ENCODE results near the gene RNH1.

DNA sequence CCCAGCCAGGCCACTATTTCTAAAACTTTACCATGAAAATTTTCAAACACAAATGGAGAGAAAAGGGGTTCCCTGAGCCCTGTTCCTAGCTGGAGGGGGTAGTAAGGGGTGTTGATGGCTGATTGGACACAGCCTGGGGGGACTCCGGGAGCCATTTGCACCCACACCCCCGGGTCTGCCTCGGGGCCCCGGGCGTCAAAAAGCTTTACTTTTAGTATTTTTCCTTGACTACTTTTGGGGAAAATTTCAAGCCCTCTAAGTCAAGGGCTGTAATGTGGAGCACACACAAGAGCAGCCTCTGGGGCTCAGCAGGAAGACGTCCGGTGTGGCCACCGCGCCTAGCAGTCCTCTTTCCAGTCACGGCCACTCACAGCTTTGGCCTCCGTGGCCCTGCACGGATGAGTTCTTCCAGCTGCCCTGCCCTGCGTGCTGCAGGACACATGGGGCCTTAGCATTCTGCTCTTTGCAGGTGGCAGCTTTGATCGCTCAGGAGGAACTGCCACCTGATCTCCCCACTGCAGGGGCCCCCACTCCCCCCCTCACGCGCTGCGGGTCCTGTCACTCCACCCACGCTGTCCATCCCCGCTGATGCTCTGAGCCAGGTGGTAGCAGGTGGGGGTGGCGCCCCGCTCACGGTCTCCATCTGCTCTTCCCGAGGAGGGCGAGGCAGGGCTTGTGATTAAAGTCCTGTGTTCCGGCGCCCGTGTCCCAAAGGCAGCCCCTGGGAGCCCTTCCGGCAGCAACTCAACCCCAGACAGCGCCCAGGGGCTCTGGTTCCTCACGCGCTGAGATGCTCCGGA is 14.4 kb downstream of the RNH1 start:
- TF ChIP-seq, protein P1, sequence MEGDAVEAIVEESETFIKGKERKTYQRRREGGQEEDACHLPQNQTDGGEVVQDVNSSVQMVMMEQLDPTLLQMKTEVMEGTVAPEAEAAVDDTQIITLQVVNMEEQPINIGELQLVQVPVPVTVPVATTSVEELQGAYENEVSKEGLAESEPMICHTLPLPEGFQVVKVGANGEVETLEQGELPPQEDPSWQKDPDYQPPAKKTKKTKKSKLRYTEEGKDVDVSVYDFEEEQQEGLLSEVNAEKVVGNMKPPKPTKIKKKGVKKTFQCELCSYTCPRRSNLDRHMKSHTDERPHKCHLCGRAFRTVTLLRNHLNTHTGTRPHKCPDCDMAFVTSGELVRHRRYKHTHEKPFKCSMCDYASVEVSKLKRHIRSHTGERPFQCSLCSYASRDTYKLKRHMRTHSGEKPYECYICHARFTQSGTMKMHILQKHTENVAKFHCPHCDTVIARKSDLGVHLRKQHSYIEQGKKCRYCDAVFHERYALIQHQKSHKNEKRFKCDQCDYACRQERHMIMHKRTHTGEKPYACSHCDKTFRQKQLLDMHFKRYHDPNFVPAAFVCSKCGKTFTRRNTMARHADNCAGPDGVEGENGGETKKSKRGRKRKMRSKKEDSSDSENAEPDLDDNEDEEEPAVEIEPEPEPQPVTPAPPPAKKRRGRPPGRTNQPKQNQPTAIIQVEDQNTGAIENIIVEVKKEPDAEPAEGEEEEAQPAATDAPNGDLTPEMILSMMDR (conservative IDR thresholded peaks at IDR 0.05; ENCODE audit: low read length): no peak
- TF ChIP-seq EZH2phosphoT487 (IDR thresholded peaks at IDR 0.05; ENCODE audit: borderline replicate concordance): no peak
